Endothelial cell (in vitro differentiated cells): ENCODE results near the gene ATAD3A. TPM values are rescaled to one million over a fixed set of nuclear protein-coding genes. Genes with fewer than 3 reads are reported as not detected.
"Not testable (repeated sequence)": the region's sequence is repeated elsewhere in the genome, so short reads cannot be mapped to it uniquely, and the experiment has no call there.

Source experiments
- DNase-seq: peaks from one replicate; pipeline ENCODE4 v3.0.0; 2021; ENCODE audit warnings: low spot score
- H3K27ac Mint-ChIP-seq: one replicate; pipeline ENCODE4 v1.8.0; 2021; ENCODE audit warnings: mixed read lengths, inconsistent platforms; ENCODE audit not compliant: unreplicated experiment
- H3K27me3 Mint-ChIP-seq: one replicate; pipeline ENCODE4 v1.8.0; 2021; ENCODE audit warnings: mild to moderate bottlenecking, moderate library complexity, mixed read lengths, inconsistent platforms; ENCODE audit not compliant: unreplicated experiment
- H3K36me3 Mint-ChIP-seq: one replicate; pipeline ENCODE4 v1.8.0; 2021; ENCODE audit warnings: mild to moderate bottlenecking, low read depth, mixed read lengths, inconsistent platforms; ENCODE audit not compliant: unreplicated experiment
- H3K4me1 Mint-ChIP-seq: one replicate; pipeline ENCODE4 v1.8.0; 2021; ENCODE audit warnings: mild to moderate bottlenecking, mixed read lengths, inconsistent platforms; ENCODE audit not compliant: unreplicated experiment
- H3K4me3 Mint-ChIP-seq: one replicate; pipeline ENCODE4 v1.8.0; 2021; ENCODE audit warnings: mild to moderate bottlenecking, mixed read lengths, inconsistent platforms; ENCODE audit not compliant: unreplicated experiment
- H3K9me3 Mint-ChIP-seq: one replicate; pipeline ENCODE4 v1.8.0; 2021; ENCODE audit warnings: mixed read lengths, inconsistent platforms; ENCODE audit not compliant: unreplicated experiment
- CTCF ChIP-seq: fragments of 200-600 bp; sonication (generic); IDR thresholded peaks from one replicate; pipeline ENCODE4 v1.5.0; 2021; ENCODE audit warnings: antibody characterized with exemption; ENCODE audit not compliant: unreplicated experiment
- total RNA-seq: library from RNA; stranded (reverse); fragmentation: NEBNext Ultra II Directional; extraction: Animal tissue kit (Norgen Biotek cat#: 25700); gene quantifications from one replicate; pipeline ENCODE4 v1.2.1, GENCODE V29; 2021; ENCODE audit not compliant: unreplicated experiment

Gene ATAD3A
- total RNA-seq, 1 donor from 2014 or later = 30.4 TPM

DNA sequence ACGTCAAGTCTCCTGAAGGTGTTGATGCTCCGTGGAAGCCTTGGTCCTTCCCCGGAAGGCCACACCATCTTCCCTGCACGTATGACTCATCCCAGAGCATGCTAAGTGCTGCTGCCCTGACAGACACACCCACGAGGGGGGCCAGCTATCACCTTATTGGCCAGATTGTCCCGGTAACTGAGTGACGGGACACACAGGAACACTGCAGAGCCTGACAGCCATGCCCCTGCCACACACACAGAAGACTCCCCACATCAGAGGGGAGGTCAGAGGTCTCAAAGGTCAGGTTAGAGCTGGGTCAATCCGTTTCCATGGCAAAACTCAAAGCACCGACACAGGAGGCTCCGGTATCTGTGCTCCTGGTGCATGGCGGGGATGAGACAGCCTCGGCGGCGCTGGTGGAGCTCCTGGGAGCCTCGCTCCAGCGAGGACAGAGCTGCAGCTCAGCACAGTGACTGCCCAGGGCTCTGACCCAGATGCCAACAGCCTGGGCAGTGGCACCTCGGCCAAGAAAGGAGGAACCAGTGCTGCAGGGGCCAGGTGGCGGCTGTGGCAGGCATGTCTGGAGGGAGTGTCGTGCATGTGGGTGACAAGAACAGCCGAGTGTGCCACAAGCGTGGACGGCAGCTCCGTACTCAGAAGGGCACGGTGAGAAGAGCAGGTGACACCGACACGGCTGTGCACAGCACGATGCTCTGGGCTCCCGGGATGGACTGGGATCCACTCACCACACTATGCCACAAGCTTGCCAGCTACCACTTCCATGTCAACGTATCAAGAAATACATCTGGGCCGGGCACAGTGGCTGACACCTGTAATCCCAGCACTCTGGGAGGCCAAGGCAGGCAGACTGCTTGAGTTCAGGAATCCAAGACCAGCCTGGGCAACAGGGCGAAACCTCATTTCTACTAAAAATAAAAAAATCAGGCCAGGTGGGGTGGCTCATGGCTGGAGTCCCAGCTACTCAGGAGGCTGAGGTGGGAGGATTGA lies 43.3 kb downstream of the ATAD3A start:
- no peaks in the 10 kb centered on the region for H3K9me3 Mint-ChIP-seq
- peak overlapping the region; percentile 48 for H3K27ac Mint-ChIP-seq
- no peak for TF ChIP-seq CTCF
- no peak for DNase-seq
- no peak overlapping the region for H3K4me3 Mint-ChIP-seq
- no peaks in the 10 kb centered on the region for H3K4me1 Mint-ChIP-seq
- peaks cover 7% of the 10 kb centered on the region for H3K36me3 Mint-ChIP-seq
- H3K27me3 Mint-ChIP-seq = peaks cover 2% of the 10 kb centered on the region

DNA sequence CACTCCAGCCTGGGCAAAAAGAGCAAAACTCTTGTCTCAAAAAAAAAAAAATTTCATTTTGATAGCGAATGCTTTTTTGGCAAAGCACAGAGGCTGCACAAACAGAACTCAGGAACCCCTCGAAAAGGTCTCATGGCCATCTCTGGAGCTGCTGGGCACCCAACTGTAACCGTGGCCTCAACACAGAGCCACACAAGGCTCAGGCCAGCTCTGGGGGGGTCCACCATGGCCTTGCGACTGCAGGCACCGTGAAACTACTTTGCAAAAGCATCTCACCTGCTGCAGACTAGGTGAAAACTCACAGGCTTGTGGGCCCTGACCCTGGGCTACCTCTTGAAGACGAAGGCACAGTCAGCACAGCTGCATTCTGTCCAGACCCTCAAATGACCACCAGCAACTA lies 44.5 kb downstream of the ATAD3A start:
- H3K36me3 Mint-ChIP-seq = peaks cover 9% of the 10 kb centered on the region
- no peaks in the 10 kb centered on the region for H3K4me1 Mint-ChIP-seq
- H3K27me3 Mint-ChIP-seq = peaks cover 2% of the 10 kb centered on the region
- DNase-seq = no peak
- no peaks in the 10 kb centered on the region for H3K9me3 Mint-ChIP-seq
- no peak overlapping the region for H3K27ac Mint-ChIP-seq
- TF ChIP-seq CTCF = no peak
- H3K4me3 Mint-ChIP-seq = no peak overlapping the region

DNA sequence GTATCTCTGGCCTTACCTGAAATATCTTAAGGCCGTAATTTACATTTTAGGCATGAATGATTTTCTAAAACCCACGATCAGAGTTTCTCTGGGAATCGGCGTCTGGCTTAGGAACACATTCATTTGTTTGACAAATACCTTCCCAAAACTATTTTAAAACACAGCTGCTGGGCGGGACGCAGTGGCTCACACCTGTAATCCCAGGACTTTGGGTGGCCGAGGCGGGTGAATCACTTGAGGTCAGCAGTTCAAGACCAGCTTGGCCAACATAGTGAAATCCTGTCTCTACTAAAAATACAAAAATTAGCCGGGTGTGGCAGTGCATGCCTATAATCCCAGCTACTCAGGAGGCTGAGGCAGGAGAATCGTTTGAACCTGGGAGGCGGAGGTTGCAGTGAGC lies 45.0 kb downstream of the ATAD3A start:
- H3K36me3 Mint-ChIP-seq, H3K27ac Mint-ChIP-seq, H3K27me3 Mint-ChIP-seq, H3K4me1 Mint-ChIP-seq, H3K9me3 Mint-ChIP-seq, DNase-seq, H3K4me3 Mint-ChIP-seq: not testable (repeated sequence)

- not testable (repeated sequence) for H3K9me3 Mint-ChIP-seq, H3K27ac Mint-ChIP-seq, H3K27me3 Mint-ChIP-seq, H3K4me3 Mint-ChIP-seq, H3K36me3 Mint-ChIP-seq, DNase-seq, H3K4me1 Mint-ChIP-seq
Measured at GRCh38 chr1:1557688-1558087, 45.7 kb downstream of the ATAD3A start.

GRCh38 chr1:1558591-1558990 lies 46.6 kb downstream of the ATAD3A start:
- peaks cover 5% of the 10 kb centered on the region for H3K27me3 Mint-ChIP-seq
- no peak for TF ChIP-seq CTCF
- H3K4me1 Mint-ChIP-seq = no peaks in the 10 kb centered on the region
- peak overlapping the region; percentile 31 for H3K27ac Mint-ChIP-seq
- no peak for DNase-seq
- H3K36me3 Mint-ChIP-seq = peaks cover 9% of the 10 kb centered on the region
- peak overlapping the region; percentile 23 for H3K4me3 Mint-ChIP-seq
- no peaks in the 10 kb centered on the region for H3K9me3 Mint-ChIP-seq

- no peak for DNase-seq
- H3K27me3 Mint-ChIP-seq = peaks cover 3% of the 10 kb centered on the region
- H3K4me1 Mint-ChIP-seq = no peaks in the 10 kb centered on the region
- no peaks in the 10 kb centered on the region for H3K9me3 Mint-ChIP-seq
- peak overlapping the region; percentile 31 for H3K27ac Mint-ChIP-seq
- peak overlapping the region; percentile 23 for H3K4me3 Mint-ChIP-seq
- H3K36me3 Mint-ChIP-seq = peaks cover 14% of the 10 kb centered on the region
- TF ChIP-seq CTCF = no peak
Measured at GRCh38 chr1:1559066-1559465, 47.1 kb downstream of the ATAD3A start.
